HG02852 (cell line): ENCODE data around the gene MAPK7.

Experiments
- ATAC-seq: cut with Tn5 transposase; IDR thresholded peaks from one replicate; pipeline ENCODE4 v1.9.1; 2021; ENCODE audit warnings: mild to moderate bottlenecking, moderate library complexity; ENCODE audit not compliant: unreplicated experiment

Gene MAPK7

DNA sequence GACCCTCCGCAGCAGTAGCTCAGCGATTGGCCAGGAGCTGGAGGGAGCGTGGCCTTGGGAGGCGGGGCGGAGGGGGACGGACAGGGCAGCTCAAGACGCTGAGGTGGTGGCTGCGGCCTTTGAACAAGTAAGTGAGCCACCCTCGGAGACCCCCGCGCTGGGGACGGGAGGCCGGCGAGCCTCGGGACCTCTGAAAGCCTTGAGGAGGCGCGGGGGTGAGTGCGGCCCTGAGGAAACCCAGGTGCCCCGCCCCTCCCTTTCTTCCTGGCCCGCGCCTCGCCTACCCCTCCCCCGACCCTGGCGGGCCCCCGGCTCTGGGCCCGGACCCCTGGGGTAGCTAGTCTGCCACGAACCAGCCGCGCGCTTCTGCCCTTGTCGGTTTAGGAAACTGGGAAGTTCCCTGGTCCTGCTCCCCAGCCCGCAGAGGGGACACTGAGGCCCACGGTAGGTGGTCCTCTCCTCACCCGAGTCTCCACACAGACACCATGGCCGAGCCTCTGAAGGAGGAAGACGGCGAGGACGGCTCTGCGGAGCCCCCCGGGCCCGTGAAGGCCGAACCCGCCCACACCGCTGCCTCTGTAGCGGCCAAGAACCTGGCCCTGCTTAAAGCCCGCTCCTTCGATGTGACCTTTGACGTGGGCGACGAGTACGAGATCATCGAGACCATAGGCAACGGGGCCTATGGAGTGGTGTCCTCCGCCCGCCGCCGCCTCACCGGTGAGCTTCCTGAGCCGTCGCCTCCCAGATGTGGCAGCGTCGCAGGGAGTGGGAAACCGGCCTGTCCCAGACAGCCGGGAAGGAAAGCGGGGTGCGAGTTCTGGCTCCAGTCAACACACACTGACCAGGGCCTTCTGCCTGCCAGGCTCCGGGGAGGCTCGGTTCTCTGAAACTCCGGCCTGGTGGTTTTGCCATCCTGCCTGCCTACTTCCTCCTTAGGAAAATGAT is at the start of gene MAPK7:
TSS of gene MAPK7 (plus strand) at position 83 of the 945 bp plus-strand sequence. CDS start at position 486, 403 bp downstream.
- peak; percentile 29 for ATAC-seq

GRCh38 chr17:19329136-19329535 is 49.2 kb upstream of the MAPK7 start:
- no peak for ATAC-seq

GRCh38 chr17:19329839-19330238 is 48.5 kb upstream of the MAPK7 start:
- no peak for ATAC-seq

DNA sequence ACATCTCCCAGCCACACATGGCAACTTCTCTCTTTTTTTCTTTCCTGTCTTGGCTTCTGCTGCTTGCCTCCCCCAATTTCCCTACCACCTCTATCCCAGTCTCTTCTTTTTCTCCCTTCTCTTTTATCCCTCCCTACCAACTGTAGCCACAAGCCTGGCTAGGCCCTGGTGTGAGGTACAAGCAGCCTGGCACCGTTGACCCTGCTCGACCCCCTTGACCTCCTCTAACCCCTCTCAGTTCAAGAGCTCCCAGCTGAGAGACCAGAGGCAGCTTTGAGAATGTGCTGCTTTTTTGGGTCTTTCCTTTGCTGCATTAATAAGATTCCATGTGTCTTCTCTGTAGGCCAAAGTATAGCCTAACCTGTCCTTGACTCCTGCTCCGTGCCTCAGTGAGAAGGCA is 48.0 kb upstream of the MAPK7 start:
- ATAC-seq: no peak

DNA sequence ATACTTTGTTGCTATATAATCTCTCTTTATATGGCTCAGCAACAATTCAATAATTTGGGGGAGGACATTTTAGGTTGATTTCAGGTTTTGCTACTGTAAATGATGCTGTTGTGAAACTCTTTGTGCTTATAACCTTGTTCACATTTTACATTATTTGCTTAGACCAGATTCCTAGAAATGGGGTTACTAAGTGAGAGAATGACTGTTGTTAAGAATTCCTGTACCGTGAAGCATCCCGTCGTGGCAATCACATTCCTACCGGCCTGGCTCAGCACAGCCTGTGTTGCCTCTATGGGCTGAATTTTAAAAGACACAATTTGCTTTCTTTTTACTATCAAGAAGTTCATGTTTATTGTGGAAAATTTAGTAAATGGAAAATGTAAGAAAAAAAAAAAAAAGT is 47.2 kb upstream of the MAPK7 start:
- ATAC-seq: no peak

- ATAC-seq: no peak
Measured at GRCh38 chr17:19331543-19332245, 46.6 kb upstream of the MAPK7 start.

GRCh38 chr17:19332371-19333131 is 45.7 kb upstream of the MAPK7 start:
- ATAC-seq: no peak

- ATAC-seq: no peak
Measured at GRCh38 chr17:19333132-19333440, 45.2 kb upstream of the MAPK7 start.

- ATAC-seq: no peak
Measured at GRCh38 chr17:19333736-19334290, 44.5 kb upstream of the MAPK7 start.

DNA sequence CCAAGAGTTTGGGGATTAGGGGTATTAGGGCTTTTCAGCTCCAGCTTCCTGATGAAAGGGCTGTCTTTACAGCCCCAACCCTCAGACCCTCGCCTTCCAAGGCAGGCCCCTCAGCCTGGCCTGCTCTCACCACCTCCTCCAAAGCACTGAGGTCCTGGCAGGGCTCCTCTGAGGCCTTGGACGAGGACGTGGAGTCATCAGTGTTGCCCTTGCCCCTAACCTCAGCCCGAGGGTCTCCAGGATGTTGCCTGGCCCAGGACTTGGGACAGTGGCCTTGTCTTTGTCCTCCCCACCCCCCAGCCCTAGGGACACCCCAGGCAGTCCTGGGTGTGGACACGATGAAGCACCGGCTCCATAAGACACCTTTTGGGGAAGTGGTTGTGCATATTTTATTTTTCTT is 44.0 kb upstream of the MAPK7 start:
- no peak for ATAC-seq

- ATAC-seq: no peak
Measured at GRCh38 chr17:19335951-19336631, 42.2 kb upstream of the MAPK7 start.

GRCh38 chr17:19336938-19337711 is 41.2 kb upstream of the MAPK7 start:
- no peak for ATAC-seq

DNA sequence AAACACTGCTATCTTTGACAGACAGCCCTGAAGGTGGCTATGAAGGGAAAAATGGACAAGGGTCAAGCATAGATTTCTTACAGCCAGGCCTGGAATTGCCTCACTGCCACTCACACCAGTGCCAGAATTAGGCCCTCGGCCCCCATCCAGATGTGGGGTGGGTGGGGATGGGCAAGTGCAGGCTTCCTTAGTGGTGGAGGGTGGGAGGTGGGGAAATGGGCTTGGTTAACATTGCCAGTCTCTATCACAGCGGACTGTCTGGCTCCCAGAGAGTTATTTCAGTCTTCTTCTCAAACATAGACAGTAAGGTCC is 40.6 kb upstream of the MAPK7 start:
- ATAC-seq: no peak

DNA sequence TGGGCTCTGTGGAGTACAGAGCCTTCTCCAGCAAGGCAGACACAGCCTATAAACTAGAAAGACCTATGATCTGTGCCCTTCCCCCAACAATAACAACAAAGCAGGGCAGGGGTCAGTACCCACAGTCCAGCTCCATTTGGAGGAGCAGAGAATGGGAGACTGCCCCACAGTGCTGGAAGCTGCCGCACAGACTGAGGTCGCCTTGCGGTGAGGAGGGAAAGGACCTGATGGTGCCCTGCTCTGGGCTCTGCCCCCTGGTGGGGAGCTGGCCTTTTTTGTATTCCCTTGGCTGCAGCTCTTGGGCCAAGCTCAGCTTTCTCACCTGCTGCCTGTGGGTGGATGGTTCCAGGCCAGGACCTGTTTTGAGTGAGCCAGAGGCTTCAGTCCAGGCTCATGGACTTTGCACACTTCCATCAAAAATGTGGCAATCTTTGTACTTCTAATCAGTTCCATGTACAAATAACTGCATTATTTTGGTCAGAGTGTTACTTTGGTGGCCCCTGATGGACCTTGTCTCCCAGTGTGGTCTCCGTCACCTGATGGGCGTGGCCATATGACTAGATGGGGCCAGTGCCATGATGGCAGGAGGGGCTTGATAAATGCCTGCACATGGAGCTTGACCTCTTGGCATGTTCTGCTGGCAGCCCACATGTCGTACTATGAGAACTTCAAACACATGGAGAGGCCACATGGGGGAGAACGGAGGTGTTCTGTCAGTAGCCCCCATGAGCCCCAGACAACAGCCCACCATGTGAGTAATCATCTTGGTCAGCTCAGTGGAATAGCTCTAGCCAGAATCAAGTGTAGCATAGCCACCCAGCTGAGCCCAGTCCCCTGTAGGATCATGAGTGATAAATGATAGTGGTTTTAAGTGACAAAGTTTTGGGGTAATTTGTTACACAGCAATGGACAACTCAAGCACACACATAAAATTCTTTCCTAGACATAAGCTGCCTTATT is 40.0 kb upstream of the MAPK7 start:
- no peak for ATAC-seq

DNA sequence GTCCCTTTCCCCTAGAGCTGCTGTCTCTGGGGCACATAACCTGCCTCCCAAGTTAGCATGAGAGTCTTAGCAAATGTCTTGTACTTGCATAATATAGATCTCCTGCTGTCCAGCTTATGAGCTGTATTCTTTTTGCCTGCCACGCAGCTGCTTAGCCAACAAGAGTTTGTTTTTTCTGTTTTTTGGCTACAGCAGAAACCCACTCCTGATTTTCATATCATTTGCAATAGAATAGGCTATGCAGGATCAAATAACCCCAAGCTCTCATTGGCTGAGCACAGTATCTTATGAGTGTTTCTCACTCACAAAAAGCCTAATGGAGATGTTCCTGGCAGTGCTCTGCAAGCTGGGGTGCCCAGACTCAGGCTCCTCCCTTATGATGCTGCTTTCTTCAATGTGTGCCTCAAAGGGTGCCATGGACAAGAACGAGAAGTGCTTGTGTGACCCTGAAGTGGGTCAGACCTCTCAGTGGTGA is 38.9 kb upstream of the MAPK7 start:
- no peak for ATAC-seq

GRCh38 chr17:19341211-19341631 is 37.1 kb upstream of the MAPK7 start:
- no peak for ATAC-seq

GRCh38 chr17:19341641-19342610 is 36.4 kb upstream of the MAPK7 start:
- ATAC-seq: no peak
